Measurements from ENCODE around the gene ANKRD33.

Gene ANKRD33

DNA sequence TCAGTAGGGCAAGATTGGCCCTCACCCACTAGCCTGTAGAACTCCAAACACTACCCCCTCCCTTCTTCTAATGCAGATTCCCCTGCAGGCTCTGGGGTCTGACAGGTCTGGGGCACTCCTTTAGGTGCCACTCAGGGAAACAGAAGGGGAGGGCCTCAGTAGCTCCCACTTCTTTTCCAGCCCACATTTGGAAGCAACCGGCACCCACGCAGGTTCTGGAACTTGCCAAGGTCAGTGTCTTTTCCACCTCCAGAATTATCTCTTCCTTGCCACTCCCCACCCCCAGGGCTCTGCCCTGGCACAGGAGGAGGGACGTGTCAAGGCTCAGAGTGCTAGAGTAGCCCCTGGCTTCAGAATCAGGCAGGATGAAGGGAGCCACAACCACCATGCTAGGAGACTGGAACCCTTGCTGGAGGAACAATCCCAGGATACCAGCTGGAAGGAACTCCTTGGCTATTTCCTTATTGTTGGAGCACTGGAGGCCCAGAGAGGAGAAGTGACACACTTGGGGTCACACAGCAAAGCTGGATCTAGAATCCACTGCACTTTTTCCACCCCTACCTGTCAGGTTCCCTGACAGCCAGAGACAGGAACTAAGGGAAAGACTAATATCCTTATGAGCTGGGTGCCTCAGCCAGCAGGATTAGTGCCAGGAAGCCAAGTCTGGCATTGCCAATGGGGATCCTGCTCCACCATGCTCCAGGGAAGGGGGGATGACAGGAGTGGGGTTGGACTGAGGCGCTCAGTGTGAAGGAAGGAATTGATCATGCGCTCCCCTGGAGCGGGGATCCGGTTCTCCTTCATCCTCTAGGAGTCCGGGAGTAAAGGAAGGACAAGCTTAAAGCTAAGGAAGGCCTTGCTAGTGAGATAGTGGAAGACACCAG lies 37.6 kb upstream of the ANKRD33 start:
- TF ChIP-seq, protein P1, sequence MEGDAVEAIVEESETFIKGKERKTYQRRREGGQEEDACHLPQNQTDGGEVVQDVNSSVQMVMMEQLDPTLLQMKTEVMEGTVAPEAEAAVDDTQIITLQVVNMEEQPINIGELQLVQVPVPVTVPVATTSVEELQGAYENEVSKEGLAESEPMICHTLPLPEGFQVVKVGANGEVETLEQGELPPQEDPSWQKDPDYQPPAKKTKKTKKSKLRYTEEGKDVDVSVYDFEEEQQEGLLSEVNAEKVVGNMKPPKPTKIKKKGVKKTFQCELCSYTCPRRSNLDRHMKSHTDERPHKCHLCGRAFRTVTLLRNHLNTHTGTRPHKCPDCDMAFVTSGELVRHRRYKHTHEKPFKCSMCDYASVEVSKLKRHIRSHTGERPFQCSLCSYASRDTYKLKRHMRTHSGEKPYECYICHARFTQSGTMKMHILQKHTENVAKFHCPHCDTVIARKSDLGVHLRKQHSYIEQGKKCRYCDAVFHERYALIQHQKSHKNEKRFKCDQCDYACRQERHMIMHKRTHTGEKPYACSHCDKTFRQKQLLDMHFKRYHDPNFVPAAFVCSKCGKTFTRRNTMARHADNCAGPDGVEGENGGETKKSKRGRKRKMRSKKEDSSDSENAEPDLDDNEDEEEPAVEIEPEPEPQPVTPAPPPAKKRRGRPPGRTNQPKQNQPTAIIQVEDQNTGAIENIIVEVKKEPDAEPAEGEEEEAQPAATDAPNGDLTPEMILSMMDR (IDR thresholded peaks at IDR 0.05; ENCODE audit: control insufficient read depth, extremely low read depth, insufficient read depth), result no peak
- no peak for DNase-seq (ENCODE audit: low read depth)
- H3K4me3 ChIP-seq (ENCODE audit: low read depth, low read length), result no peak overlapping the region

DNA sequence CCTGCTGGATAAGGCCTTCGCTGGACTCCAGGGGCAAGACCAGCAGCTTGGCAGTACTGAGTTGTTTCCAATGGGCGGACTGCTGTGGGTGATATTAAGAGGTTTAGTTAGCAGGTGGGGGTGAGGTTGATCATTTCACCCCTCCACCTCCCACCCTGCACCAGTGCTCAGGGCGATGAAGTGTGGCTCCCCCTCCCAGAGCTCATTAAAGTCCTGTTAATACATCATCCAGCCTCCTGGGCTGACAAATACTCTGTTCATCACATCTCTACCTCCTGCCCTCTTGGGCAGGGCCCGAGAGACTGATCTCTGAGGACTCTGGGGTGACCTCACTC lies 37.0 kb upstream of the ANKRD33 start:
- no peak for DNase-seq (ENCODE audit: low read depth)
- TF ChIP-seq, protein P1 (IDR thresholded peaks at IDR 0.05; ENCODE audit: control insufficient read depth, extremely low read depth, insufficient read depth), result no peak
- no peak overlapping the region for H3K4me3 ChIP-seq (ENCODE audit: low read depth, low read length)

DNA sequence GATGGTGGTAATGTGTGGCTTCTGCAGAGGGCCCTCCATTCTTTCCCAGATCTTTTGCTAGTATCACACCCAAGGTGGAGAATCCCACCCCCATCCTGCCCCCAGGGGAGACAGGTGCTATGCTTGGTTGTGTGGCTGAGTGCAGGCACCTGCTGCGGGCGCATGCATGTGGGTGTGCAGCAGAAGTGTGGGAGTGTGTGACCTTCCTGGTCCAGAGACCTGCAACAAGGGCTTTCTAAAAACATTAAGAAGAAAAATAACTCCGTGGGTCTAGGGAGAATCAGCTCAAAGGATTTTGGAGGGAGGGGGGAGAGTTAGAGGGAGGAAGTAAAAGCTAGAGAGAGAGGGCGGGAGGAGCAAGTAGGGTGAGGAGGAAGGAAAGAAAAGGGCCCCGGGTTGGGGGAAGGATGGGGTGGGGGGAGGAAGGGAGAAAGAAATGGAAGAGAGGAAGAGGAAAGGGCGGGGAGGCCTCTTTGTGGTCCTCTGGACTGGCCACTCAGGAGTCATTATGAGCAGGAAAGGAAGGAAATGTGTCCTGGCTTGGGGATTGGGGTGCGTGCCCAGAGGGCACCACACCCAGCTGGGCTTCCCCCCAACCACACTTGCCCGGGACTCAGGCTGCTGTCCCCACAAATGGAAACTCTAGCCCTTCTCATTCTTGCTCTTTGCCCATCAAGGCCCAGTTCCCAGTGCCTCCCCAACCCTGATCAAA lies 36.3 kb upstream of the ANKRD33 start:
- no peak for DNase-seq (ENCODE audit: low read depth)
- TF ChIP-seq, protein P1 (IDR thresholded peaks at IDR 0.05; ENCODE audit: control insufficient read depth, extremely low read depth, insufficient read depth), result no peak
- no peak overlapping the region for H3K4me3 ChIP-seq (ENCODE audit: low read depth, low read length)

DNA sequence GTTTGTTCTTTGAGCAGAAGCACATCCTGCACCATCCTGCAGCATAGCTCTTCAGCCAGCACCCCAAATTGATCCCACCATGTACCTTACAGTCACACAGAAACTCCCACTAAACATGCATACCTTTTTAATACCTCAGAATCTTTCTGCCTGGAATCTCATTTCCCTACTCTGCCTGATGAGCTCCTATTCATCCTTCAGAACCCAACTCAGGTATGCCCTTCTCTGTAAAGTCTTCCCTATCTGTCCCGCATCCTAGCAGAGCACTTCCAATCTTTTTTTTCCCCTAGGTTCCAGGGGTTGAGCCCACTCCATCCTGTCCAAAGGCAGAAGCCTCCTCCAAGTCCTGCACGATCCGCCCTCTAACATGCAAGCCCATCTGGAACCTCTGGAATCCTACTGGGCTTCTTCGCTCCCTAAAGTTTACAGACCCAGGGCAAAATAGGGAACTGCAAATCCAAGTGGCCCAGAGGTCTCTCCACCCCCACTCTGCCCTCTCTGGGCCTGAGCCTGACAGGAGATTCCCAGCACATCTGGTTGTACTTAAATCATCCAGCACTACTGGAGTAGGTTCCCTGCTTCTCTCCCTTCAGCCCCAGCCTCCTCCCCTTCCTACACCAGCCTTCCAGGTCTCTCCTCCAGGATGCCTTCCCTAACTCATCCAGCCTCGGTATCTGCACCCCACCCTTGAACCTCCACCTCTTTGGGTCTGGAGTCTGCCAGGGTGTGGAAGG lies 35.3 kb upstream of the ANKRD33 start:
- no peak overlapping the region for H3K4me3 ChIP-seq (ENCODE audit: low read depth, low read length)
- DNase-seq (ENCODE audit: low read depth), result no peak
- TF ChIP-seq, protein P1 (IDR thresholded peaks at IDR 0.05; ENCODE audit: control insufficient read depth, extremely low read depth, insufficient read depth), result no peak

DNA sequence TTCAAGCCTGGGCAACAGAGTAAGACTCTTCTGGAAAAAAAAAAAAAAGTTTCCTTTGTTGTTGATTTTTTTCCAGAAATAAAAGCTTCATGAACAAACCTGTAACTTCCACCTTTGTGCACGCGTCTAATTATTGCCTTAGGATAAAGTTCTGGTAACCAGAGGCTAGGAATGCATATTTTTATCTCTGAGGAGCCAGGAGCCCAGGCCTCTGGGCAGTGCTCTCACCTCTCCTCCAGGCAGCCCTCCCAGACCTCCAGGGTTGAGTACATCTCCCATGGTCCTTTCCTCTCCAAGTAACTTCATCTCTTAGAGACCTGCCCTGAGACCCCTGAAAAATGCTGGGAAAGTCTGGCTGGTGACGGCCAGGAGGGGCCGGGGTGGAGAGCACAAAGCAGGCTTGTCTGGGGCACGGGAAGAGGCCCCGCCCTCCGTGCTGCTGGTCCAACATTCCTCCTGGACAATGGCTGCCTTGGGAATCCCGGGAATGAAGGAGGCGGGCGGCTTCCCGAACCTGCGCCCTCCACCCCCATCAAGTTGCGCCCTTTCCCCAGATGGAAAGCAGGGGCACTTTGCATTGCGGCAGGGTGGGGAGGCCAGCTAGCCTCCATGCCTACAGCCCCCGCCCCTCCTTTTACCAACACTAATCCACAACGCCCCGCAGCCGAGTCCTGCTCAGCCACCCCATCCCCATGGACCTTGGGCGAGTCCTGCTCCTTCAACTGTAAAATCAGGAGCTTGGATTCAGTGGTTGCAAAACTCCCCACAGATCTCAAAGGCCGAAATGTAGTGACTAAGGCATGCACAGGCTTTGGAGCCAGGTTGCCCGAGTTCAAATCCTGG lies 32.1 kb upstream of the ANKRD33 start:
- no peak overlapping the region for H3K4me3 ChIP-seq (ENCODE audit: low read depth, low read length)
- TF ChIP-seq, protein P1 (IDR thresholded peaks at IDR 0.05; ENCODE audit: control insufficient read depth, extremely low read depth, insufficient read depth), result no peak
- DNase-seq (ENCODE audit: low read depth), result no peak

DNA sequence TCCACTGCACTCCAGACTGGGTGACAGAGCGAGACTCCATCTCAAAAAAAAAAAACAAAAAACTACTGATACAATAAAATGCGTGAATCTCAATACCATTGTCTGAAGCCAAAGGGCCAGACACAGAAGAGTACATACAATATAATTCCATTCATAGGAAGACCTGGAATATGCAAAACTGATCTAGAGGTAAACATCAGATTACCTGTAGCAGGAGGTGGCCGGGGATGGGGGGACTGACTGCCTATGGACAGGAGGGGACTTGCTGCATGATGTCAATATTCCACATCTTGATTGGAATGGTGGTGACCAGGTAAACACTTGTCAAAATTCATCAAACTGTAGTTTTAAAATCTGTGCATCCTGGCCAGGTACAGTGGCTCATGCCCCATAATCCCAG lies 26.9 kb upstream of the ANKRD33 start:
- TF ChIP-seq, protein P1 (IDR thresholded peaks at IDR 0.05; ENCODE audit: control insufficient read depth, extremely low read depth, insufficient read depth), result no peak
- no peak overlapping the region for H3K4me3 ChIP-seq (ENCODE audit: low read depth, low read length)
- no peak for DNase-seq (ENCODE audit: low read depth)

All from LNCaP clone FGC (cell line).